Left cardiac atrium (tissue), 4 donors: ENCODE data around the gene AGPAT3. TPM values are rescaled to one million over a fixed set of nuclear protein-coding genes. Genes with fewer than 3 reads are reported as not detected.

Source experiments
- ATAC-seq, 2 donors: fragments of 200-7000 bp; cut with Tn5 transposase; one replicate each; pipeline ENCODE4 v1.9.1; 2020; ENCODE audit warnings: mild to moderate bottlenecking in 2 of 2, moderate library complexity in 2 of 2
- DNase-seq: peaks from one replicate; pipeline ENCODE4 v3.0.0-alpha.2; 2020
- intact Hi-C, 2 donors: fragments of 100-400 bp; cut with DNase I; formaldehyde crosslinking; loops; one replicate each; pipeline versions ENCODE4 v1.14.1 to v1.15.1; 2022 to 2023
- total RNA-seq, 2 donors: library from RNA; stranded (reverse); fragmentation: NEBNext Ultra II Directional; extraction: Animal tissue kit (Norgen Biotek cat#: 25700); gene quantifications; one replicate each; pipeline ENCODE4 v1.2.1, GENCODE V29; 2021
- donor health status: DM: no; HTN: yes; CAD: no.
- donor health status: DM: no; HTN: yes; CAD: no; lungs with severe emphysema.
- donor health status: DM: yes; HTN: yes; CAD: no.
- donor health status: Dilated cardiomyopathy.

AGPAT3 gene
- total RNA-seq, 2 donors from 2014 or later: 65.1 to 69.4 TPM

DNA sequence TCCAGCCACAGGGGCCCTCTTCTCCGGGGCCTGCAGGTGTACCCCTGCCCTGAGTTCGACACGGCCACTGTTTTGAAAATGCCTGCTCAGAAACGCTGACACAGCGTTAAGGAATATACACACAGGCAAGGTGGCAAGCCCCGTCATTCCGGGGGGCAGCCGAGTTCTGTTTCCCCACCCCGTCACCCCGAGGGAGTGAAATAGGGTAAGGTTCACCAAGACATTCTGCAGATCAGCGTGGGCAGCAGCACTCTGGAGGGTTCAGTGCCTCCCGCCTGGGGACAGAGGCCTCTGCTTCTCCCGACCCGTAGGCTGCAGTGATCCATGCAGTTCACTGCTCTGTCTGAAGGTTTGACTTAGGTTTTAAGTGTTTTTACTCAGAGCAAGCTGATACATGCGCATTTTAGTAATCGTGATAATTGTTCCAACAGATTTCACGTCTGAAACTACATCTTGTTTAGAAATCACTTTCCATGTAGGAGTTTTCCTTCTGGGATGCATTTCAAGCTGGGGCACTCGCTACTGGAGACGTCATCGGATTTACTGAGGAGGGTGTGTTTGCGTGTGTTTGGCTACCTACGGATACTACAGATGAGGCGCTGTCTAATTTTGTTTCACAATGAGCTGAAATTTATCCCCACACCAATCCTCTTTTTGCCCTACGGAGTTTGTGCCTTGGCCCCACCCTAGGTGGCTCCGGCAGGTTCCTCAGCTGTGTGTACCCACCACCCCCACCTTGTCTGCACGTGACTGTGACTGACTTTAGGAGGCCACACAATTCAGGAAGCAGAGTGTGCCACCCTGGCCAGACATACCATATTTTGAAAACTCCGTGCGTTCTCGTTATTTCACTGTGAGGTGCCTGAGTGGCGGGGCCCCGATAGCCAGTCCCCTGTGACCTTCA is 63.5 kb downstream of the AGPAT3 start:
- no peak for DNase-seq
- peak in 1 of 2 donors; percentile 2 for ATAC-seq
- intact Hi-C loops: loop anchor here in 1 of 2 donors (5.0 kb wide), 1 partner anchor 61 kb away; the partner anchor contains the start of gene AGPAT3

DNA sequence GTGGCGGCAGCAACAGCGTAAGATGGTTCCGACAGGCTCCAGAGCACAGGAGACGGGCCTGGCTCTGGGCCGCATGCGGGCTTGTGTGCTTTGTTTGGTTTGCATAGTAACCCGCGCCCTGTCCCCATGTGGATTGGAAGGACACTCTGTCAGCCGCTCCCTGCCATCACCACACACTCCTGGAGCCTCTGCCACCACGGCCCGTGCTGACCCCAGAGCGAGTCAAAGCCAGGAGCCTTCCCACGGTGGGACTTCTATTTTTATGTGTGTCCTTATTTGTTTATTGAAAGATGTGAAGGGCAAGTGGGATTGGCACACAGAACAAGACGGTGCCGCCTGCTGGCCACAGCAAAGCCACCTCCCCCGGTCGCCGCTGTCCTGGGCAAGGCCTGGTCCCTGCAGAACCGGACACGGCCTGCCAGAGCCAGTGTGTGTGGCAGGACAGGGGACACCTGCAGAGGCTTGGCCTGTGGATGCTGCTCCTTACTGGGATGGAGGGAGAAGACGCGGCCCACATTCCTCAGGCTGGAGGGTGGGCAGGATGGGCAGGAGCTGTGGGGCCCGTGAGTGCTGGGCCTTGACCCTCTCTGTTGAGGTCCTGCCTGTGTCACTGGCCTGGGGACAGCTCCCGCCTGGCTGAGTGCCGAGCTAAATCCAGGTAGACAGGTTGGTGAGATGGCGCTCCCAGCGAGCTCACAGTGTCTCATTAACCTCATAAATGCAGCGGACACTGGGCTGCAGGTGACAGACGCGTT is 64.4 kb downstream of the AGPAT3 start:
- intact Hi-C loops: loop anchor here in 1 of 2 donors (5.0 kb wide), 1 partner anchor 62 kb away; the partner anchor contains the start of gene AGPAT3

DNA sequence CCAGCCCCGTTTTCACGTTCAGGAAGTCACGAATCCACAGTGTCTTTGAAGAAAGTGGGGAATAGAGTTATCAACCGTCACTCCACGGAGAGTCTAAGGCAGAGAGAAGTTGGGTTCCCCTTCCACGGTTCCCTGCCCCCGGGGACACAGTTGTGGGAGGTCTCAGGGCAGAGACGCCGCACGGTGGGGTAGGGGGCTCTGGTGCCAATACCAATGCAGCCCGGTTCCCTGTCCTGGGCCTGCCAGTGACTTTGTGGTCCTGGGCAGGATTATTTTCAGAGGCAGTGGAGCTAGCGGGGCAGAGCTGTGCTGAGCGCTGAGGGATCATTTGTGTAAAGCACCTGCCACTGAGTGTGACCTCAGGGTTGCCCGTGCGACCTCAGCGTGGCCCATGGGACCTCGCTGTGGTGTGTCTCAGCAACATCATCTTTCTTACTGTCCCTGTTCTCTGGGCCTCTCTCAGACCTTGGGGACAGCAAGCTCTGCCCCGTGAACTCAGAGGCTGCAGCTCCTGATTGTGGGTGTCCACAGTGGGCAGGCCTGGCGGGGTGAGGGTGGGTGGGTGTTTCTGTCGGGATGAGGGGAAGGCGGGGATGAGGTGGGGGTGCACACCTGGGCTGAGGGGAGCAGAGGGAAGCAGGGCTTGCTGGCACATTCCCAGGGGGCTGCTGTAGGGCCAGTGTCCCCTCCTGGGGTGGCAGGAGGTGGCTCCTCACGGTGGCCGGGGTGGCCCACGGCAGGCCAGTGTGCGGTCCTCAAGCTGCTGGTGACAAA is 65.2 kb downstream of the AGPAT3 start:
- intact Hi-C loops: no loop called here
- ATAC-seq (no peak), DNase-seq (no peak)

More for the DNA sequence above, 64.4 kb downstream of the AGPAT3 start:
- ATAC-seq (peak; percentile 86 to 87), DNase-seq (peak; percentile 79)

DNA sequence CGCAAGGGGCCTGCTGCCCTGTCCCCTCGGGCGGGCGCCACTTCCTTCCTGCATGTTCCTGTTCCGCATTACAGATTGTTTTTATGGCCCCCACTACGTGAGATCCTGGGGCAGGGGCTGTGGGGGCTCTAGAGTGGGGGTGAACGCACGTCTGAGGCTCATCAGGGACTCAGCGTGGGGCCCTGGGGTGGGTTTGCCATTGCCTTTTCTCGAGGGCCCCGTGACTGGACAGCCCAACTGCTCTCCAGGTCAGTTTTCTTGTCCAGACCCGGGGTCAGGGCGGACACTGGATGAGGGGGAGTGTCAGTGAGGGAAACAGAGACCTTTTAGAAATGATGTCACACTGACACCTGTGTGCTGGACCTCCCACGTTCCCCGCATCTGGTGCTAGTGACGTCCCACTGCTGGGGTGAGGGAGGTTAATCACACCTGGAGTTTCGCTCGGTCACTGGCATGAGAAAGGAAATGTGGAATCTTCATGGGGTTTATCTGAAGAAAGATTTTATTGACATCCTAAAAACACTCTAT is 65.9 kb downstream of the AGPAT3 start:
- DNase-seq (no peak), ATAC-seq (no peak)
- intact Hi-C loops: no loop called here

DNA sequence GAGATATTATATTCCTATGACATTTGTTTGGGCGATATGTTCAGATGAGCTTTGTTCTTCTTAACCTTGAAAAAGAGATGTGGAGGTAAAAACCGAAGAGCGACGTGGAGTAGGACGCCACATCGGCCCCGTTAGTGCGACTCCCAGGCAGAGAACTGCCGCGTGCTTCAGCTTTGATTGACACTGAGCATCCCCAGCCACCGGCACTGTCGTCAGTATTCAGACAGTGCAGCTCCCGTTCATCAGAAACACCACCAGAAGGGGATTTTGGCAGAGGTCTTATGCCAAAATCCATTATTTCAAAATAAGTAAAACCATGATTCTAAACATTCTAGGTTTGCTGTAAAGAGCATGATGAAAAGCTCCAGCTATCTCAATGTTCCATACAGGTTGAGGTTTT is 66.5 kb downstream of the AGPAT3 start:
- no peak for DNase-seq
- intact Hi-C loops: no loop called here
- no peak for ATAC-seq

DNA sequence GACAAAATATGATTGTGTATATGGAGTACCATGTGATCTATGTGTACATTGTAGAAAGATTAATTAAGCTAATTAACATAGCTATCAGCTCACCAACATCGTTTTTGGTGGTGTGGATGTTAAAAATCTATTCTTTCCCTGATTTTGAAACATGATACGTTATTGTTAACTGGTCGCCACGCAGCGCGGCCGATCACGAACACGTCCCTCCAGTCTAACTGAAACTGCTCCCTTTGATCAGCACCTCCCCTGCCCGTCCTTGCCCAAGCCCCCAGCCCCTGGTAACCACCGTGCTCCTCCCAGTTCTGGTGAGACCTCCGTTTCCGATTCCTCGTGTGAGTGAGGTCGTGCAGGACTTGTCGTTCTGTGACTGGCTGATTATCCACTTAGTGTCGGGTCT is 67.0 kb downstream of the AGPAT3 start:
- DNase-seq (no peak), ATAC-seq (no peak)
- intact Hi-C loops: no loop called here

DNA sequence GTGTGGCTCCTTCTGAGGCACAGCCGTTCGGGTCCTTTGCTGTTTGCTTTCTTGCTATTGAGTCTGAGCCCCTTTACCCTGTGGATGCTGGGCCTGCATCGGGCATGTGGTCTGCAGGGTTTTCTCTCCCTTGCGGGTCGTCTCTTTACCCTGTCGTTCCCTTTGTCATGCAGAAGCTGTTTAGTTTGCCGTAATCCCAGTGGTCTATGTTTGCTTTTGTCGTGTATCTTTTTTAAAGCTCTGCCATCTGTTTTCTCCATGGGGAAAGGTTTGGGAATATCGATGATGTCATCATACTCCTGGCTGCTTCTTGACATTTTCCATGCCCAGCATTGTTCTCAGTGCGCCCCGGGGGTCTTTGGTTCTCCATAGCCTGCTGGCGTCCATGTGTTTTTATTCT is 68.2 kb downstream of the AGPAT3 start:
- ATAC-seq (no peak), DNase-seq (no peak)
- intact Hi-C loops: no loop called here

DNA sequence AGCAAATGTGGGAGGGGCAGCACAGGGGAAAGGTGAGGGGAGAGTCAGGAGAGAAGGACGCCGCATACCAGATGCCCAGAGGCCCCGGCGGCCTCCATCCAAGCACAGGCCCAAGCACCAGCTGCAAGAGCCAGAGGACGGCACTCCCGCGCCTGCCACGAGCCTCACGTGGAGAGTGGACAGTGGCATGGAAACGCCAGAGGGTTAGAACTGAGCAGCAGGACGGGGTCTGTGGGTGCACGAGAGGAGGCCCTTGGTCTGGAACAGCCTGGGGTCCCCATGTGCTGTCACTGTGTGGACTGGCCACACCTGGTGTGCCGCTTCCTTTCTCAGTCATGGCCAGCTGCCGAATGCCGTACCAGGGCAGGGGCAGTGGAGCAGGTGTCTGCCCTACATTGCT is 68.7 kb downstream of the AGPAT3 start:
- DNase-seq (no peak), ATAC-seq (no peak)
- intact Hi-C loops: no loop called here

DNA sequence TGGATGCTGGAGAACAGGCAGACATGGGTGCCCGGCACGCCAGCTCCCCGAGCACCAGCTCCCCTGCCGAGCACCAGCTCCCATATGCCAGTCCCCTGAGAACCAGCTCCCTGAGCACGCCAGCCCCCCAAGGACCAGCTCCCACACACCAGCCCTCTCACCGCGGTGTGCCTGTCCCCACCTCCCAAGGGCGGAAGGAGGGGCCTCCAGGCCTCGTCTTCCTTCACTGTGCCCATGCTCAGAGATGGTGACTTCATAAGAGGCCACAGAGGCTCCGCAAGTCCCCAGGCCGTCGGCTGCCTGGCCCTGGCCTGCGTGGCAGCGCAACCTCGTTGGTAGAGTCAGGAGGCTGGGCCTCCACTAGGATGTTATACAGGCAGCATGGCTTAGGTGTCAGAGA is 69.1 kb downstream of the AGPAT3 start:
- no peak for DNase-seq
- ATAC-seq: no peak
- intact Hi-C loops: no loop called here

DNA sequence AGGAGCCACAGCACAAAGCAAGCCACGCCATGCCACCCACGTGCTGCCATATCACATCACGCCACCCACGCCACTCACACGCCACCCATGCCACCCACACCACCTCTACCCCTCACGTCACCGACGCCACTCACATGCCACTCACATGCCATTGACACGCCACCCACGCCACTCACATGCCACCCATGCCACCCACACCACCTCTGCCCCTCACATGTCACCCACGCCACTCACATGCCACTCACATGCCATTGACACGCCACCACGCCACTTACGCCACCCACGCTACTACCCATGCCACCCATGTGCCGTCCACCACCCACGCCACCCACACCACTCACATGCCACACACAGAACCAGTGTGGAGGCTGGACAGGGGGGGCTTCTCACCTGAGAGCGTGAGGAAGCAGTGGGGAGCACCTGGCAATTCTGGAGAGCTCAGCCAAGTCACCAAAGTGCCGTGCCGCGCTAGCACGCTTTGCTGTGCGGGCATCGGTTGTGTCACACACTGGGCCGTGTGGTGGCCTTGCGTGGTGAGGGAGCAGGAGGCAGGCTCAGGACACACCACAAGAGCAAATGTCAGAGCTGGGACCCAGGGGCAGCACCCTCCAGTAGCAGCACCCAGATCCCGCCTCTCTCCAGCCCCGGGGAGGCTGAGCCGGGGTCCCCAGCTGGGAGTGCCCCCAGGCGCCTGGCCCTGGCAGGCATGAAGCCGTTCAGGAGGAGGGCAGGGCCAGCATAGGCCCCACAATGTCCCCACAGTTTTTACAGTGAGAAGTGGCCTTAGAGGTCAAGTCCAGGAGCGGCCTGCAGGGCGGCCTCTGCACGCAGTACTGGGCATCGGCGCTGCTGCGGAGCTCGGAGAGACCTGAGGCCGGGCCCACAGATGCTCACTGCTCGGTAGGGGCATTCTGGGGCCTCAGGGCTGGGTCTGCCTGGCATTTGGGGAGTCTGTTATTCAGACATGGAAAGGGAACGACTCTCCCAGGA is 70.0 kb downstream of the AGPAT3 start:
- intact Hi-C loops: loop anchor here in 1 of 2 donors (5.0 kb wide), 1 partner anchor 123 kb away; no protein-coding TSS in a partner anchor
- DNase-seq: no peak
- no peak for ATAC-seq

DNA sequence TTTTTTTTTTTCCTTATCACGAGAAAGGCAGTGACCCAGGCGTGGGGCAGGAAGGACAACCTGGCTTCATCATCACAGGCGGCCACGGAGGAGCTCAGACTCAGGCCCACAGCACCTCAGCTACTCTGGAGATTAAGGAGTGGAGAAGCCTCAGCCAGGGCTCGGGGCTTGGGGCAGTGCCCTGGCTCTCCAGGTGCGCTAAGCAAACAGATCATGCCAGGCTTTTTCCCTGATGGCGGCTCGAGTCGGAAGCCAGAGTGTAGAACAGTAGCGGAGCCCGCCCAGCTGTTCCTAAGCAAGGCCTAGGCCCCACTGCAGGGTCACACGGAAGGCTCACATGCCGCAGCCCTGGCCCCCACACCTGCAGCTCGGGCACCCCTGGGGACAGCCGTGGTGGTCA is 70.7 kb downstream of the AGPAT3 start:
- DNase-seq (no peak), ATAC-seq (no peak)
- intact Hi-C loops: loop anchor here in 1 of 2 donors (5.0 kb wide), 1 partner anchor 123 kb away; no protein-coding TSS in a partner anchor

DNA sequence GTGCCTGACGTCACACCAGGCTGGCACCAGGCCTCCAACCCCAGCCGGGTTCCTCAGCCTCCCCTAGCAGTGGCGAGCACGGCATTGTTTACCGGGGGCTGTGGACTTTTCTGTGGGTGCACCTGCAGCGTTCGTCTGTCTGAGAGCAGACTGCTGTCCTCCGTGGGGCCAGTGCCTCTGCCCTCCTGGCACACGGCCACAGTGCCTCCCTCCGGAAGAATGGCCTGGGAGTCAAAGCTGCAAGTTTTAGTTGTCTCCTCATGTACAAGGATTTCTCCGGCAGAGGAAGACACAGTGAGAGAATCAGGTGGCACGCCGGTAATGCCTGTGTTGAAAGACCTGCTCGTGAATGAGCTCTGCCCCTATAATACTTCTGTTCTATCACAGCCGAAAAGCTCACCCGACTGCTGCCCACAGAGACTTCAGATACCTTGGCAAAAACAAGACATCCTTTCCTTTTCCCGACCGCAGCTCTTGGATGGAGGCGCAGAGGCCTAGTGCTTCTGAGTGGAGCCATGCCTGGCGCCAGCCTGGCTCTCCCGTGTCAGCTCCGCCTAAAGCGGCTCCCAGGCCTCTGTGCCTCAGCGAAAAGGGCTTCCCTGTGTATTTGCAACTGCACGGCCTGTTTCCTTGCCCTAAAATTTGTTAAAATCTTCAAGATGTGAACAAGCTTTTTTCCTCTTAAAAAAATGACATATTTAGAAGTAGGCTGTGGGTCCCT is 71.4 kb downstream of the AGPAT3 start:
- no peak for DNase-seq
- ATAC-seq: no peak
- intact Hi-C loops: loop anchor here in 1 of 2 donors (5.0 kb wide), 1 partner anchor 124 kb away; no protein-coding TSS in a partner anchor

DNA sequence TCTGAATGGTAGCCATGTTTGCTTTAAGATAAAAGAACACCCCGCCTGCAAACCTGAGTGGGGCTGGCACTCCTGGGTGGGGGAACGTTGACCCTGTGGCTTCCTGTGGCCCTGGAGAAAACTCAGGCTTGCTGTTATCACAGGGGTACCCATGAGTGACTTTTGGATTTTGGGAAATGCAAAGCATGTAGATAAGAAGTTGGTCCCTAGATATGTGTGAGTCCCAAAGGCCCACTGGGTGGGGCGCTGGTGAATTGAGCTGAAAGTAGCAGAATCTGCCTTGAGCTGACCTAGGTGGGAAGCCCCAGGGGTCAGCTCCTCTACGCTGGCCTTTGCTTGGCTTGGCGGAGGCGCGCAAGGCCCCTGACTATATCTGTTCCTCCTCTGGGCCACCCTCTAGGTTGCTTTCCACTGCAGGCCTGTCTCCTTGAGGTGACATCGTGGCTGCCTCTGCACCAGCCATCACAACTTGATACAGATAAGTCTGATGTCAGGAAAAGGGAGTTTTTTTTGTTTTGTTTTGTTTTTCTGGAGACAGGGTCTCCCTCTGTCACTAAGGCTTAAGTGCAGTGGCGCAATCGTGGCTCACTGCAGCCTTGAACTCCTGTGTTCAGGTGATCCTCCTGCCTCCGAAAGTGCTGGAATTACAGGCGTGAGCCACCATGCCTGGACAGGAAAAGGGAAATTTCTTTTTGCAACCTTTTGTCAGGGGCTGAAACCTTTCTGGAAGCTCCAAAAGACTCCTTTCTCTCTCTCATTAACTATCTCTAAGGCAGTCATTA is 72.2 kb downstream of the AGPAT3 start:
- intact Hi-C loops: loop anchor here in 1 of 2 donors (5.0 kb wide), 1 partner anchor 125 kb away; no protein-coding TSS in a partner anchor
- DNase-seq (no peak), ATAC-seq (no peak)

DNA sequence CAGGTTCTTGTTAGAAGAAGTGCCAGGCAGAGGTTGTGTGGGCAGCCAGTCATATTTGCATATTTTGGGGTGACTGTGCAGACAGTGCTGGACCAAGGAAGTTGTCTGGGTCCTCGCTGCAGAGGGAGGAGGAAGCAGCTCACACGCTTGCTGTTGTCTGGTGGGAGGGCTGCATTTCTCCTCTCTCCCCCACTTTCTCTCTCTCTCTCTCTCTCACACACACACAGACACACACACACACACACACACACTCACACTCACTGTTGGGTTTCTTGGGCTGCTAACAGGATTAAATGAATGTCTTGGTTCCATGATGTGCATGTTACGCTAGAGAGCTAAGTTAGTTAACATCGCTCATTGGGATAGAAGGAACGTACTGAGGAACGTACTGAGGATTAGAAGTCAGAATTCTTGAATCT is 72.9 kb downstream of the AGPAT3 start:
- intact Hi-C loops: loop anchor here in 1 of 2 donors (5.0 kb wide), 1 partner anchor 126 kb away; no protein-coding TSS in a partner anchor
- DNase-seq: no peak
- ATAC-seq: no peak

DNA sequence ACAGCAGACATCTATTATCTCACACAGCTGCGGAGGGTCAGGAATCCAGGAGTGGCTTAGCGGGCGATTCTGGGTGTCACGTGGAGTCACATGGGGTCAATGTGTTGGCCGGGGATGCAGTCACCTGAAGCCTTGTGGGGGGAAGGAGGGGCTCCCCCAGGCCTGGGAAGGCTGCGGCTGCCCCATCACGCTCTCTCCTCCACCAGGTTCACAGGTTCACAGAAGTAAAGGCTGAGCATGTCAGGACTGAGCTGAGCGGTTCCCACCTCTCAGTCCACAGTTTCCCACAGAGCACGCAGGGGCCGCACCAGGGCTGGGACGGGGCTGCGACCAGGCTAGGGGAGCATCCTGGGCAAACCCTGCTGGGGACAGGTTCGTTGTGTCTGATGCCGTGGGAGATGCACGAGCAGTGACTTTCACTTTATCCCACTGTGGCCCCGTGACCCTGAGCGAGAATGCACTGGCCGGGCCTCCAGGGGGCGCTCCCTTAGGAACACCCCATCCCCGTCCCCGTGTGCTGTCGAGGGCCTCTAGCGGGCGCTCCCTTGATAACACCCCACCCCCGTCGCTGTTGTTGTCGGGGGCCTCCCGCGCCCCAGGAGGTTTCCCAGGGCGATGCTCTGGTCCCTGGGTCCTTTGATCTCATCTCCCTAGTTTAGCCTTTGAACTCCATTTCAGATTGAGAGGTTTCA is 73.9 kb downstream of the AGPAT3 start:
- ATAC-seq: peak; percentile 84 to 92
- intact Hi-C loops: loop anchor here in 1 of 2 donors (5.0 kb wide), 1 partner anchor 127 kb away; no protein-coding TSS in a partner anchor
- peak; percentile 84 for DNase-seq
